RWPE2 (cell line): ENCODE measurements around the gene STAC2.

Source experiments
- ATAC-seq: fragments of 200-7000 bp; cut with Tn5 transposase; 3 replicates; pipeline ENCODE4 v1.9.1; 2021; ENCODE audit warnings: low read depth
- DNase-seq: peaks from one replicate; pipeline ENCODE4 v3.0.0-alpha.2; 2020; ENCODE audit warnings: low spot score
- H3K27ac ChIP-seq: fragments of 450-650 bp; 2 replicates; pipeline ENCODE4 v1.5.1; 2017; ENCODE audit warnings: mild to moderate bottlenecking; ENCODE audit not compliant: poor library complexity, severe bottlenecking
- H3K27me3 ChIP-seq: fragments of 250-450 bp; sonication (Bioruptor Pico); 2 replicates; pipeline ENCODE4 v1.5.1; 2021; ENCODE audit warnings: mild to moderate bottlenecking, moderate library complexity; ENCODE audit not compliant: insufficient read depth, poor library complexity, severe bottlenecking
- H3K36me3 ChIP-seq: fragments of 250-450 bp; sonication (Bioruptor Pico); 2 replicates; pipeline ENCODE4 v1.5.1; 2020; ENCODE audit warnings: low read depth, mild to moderate bottlenecking, moderate library complexity
- H3K4me1 ChIP-seq: fragments of 250-450 bp; sonication (Bioruptor Pico); 2 replicates; pipeline ENCODE4 v1.5.1; 2021; ENCODE audit warnings: mild to moderate bottlenecking, moderate library complexity; ENCODE audit not compliant: insufficient read depth, poor library complexity, severe bottlenecking
- H3K4me3 ChIP-seq: fragments of 250-450 bp; sonication (Bioruptor Pico); 2 replicates; pipeline ENCODE4 v1.5.1; 2021; ENCODE audit warnings: mild to moderate bottlenecking, moderate library complexity; ENCODE audit not compliant: severe bottlenecking
- H3K9me3 ChIP-seq: fragments of 250-450 bp; sonication (Bioruptor Pico); 2 replicates; pipeline ENCODE4 v1.5.1; 2021; ENCODE audit warnings: mild to moderate bottlenecking, moderate library complexity; ENCODE audit not compliant: severe bottlenecking
- TF ChIP-seq, protein P1 (sequence below): fragments of 450-650 bp; IDR thresholded peaks from one replicate; pipeline ENCODE4 v1.5.1; 2017; ENCODE audit warnings: mild to moderate bottlenecking, moderate library complexity; ENCODE audit not compliant: poor library complexity, severe bottlenecking

Gene STAC2

DNA sequence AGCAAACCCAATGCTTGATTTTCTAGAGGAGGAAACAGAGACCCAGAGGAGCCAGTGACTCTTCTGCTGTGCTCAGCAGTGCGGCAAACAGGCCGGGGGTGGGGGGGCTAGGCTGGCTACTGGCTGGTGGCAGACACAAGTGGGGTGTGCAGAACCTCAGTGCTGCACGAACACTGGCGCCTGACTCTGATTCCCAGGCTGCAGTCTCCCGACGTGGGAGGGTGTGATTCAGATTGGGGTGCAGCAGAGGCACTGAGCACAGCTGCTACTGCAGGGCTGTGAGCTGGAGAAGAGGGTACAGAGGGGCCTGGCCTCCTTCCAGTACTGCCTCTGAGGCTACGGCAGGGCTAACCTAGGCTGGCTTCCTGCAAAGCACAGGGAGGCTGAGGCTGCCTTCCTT, 17.6 kb downstream of the STAC2 start:
- TF ChIP-seq, protein P1, sequence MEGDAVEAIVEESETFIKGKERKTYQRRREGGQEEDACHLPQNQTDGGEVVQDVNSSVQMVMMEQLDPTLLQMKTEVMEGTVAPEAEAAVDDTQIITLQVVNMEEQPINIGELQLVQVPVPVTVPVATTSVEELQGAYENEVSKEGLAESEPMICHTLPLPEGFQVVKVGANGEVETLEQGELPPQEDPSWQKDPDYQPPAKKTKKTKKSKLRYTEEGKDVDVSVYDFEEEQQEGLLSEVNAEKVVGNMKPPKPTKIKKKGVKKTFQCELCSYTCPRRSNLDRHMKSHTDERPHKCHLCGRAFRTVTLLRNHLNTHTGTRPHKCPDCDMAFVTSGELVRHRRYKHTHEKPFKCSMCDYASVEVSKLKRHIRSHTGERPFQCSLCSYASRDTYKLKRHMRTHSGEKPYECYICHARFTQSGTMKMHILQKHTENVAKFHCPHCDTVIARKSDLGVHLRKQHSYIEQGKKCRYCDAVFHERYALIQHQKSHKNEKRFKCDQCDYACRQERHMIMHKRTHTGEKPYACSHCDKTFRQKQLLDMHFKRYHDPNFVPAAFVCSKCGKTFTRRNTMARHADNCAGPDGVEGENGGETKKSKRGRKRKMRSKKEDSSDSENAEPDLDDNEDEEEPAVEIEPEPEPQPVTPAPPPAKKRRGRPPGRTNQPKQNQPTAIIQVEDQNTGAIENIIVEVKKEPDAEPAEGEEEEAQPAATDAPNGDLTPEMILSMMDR, result no peak
- peaks cover 4% of the 10 kb centered on the region for H3K4me1 ChIP-seq

DNA sequence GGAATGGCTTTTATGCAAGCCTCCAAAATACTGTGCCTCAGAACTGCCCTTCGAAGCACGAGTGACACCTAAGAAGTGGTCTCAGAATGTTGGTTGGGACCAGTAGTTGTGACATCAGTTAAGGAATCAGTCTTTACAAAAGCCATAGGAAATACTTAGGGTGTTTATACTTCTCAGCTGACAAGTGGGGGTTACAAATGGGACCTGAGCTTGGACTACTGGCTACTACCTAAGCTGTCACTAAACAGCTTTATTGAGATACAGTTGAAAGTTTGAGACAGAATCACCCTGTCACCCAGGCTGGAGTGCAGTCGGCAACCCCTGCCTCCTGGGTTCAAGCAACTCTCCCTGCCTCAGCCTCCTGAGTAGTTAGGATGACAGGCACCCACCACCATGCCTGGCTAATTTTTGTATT, 20.6 kb downstream of the STAC2 start:
- Histone ChIP-seq H3K27me3 (no peaks in the 10 kb centered on the region), H3K4me3 (no peak overlapping the region), H3K36me3 (peaks cover 49% of the 10 kb centered on the region), H3K4me1 (peaks cover 11% of the 10 kb centered on the region), H3K27ac (no peak overlapping the region), H3K9me3 (no peaks in the 10 kb centered on the region)
- DNase-seq, result no peak
- no peak for ATAC-seq
- TF ChIP-seq, protein P1, result no peak

More for the DNA sequence above, 17.6 kb downstream of the STAC2 start:
- Histone ChIP-seq H3K27ac (no peak overlapping the region), H3K27me3 (no peaks in the 10 kb centered on the region), H3K4me3 (no peak overlapping the region), H3K36me3 (peaks cover 22% of the 10 kb centered on the region), H3K9me3 (no peaks in the 10 kb centered on the region)
- ATAC-seq, result no peak
- no peak for DNase-seq

- DNase-seq (no peak), ATAC-seq (no peak)
- Histone ChIP-seq H3K9me3 (no peaks in the 10 kb centered on the region), H3K27me3 (no peaks in the 10 kb centered on the region), H3K4me3 (no peak overlapping the region), H3K27ac (no peak overlapping the region), H3K36me3 (peaks cover 49% of the 10 kb centered on the region), H3K4me1 (peaks cover 8% of the 10 kb centered on the region)
- TF ChIP-seq, protein P1, result no peak
Measured at GRCh38 chr17:39204245-39204644, 21.5 kb downstream of the STAC2 start.

GRCh38 chr17:39200957-39201510, 24.7 kb downstream of the STAC2 start:
- Histone ChIP-seq H3K36me3 (peaks cover 49% of the 10 kb centered on the region), H3K4me3 (peak overlapping the region; percentile 79), H3K27me3 (no peaks in the 10 kb centered on the region), H3K9me3 (no peaks in the 10 kb centered on the region), H3K27ac (peak overlapping the region; percentile 78), H3K4me1 (peaks cover 6% of the 10 kb centered on the region)
- ATAC-seq (no peak), DNase-seq (no peak)
- TF ChIP-seq, protein P1, result no peak

DNA sequence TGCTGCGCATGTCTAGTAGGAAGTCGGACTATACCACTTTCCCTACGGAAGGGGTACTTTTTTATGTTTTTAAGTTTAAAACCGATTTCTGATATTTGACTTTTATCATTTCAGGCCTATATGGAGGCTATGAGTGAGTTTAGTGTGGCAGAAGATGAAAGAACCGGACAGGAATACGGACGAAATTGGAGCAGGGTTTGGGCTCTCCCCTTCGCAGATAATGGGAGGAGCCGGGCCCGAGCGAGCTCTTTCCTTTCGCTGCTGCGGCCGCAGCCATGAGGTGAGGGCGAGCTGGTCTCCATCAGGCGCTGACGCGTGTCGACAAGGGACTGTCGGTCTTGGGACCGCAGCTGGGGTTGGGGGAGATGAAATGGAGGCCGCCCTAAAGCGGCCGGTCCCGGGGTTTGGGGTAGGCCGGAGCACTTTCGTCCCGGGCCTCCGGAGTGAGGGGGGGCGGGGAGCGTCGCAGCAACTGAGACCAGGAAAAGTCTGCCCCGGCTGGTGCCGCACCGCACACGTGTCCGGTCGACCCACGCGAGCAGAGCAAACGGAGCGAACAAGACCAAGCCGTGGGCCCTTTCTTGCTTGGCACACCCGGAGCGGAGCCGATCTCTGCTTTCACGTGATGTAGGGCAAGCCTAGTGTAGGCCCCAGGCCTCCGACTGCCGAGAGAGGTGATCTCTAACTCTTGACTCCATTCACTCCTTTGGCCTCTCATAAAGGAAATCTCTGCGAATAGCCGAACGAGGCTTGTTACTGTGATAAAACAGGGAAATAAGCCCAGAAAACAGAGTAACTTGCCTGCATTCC, 25.5 kb downstream of the STAC2 start, which contains the start of gene RPL19:
Gene RPL19 (plus strand): TSS at position 214 of the 810 bp plus-strand sequence. CDS start 62 bp downstream, at position 276.
- H3K36me3 ChIP-seq, result peaks cover 48% of the 10 kb centered on the region
- H3K9me3 ChIP-seq, result no peaks in the 10 kb centered on the region
- peak within 1 kb of the TSS; percentile 78 for H3K27ac ChIP-seq
- TF ChIP-seq, protein P1, result no peak
- ATAC-seq (0 out of 3 replicates have a peak, but pooled peaks have one; percentile 24), DNase-seq (no peak)
- H3K27me3 ChIP-seq, result no peaks in the 10 kb centered on the region
- H3K4me1 ChIP-seq, result peaks cover 6% of the 10 kb centered on the region
- H3K4me3 ChIP-seq, result peak within 1 kb of the TSS; percentile 79
